NCI-H1092 treated with DMSO at 0.1 percent for 48 hours (cell line): ENCODE measurements around the gene GFER.

Experiments
- DNase-seq: peaks from one replicate; lab custom pipeline; 2025; lab: John Stamatoyannopoulos, UW

Gene GFER

DNA sequence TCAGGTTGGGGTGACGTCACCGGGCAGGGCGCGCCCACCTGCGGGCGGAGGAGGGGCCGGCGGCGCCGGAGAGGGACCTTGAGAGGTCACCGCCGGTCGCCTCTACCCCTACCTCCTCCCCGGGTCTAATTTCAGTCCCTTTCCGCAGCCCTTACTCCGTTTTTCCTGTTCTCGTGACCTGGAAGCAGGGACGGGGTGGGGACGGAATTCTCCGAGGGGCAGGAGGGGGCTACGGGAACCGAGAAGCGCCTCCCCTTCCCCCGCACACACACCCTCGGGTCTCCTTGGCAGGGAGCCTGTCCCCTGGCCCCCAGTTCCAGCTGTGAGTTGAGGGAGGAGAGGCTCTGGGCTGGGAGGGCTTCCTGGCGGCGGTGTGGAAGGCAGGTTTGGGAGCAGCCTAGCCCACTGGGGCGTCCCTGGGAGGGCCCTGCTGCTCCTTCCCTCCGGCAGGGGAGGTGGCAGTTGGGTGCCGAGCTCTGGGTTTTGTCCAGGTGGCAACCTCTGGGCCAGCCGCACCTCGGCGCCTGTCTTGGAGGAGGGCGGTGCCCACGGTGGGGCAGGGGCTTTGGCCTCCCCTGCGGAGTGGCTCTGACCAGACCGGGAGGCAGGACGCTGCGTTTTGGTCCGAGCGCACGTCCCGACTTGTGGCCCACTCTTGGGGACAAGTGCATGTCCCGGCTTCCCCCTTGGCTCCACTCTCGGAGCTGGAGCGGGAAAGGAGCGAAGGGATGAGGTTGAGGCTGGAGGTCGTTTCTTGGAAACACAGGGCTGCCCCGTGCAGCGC lies 6.5 kb downstream of the GFER start:
- peak; percentile 4 for DNase-seq

DNA sequence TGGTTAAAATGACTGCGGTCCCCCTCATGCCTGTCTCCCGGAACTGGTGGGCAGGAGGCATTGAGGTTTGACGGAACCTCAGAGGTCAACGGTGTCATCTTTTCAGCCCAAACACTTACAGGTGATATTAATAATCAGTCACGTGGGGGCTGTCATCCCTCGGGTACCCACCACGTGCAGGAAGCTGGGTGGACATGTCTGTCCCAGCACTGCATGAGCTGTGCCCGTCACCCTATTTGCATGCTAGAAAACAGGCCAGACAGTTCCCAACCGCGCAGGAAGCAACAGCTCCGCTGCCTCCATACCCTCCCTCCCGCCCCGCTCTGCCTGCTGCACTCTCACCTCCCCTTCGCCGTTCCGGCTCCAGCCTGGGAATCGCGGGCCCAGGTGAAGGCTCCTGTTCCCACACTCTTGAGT lies 7.2 kb downstream of the GFER start:
- no peak for DNase-seq

DNA sequence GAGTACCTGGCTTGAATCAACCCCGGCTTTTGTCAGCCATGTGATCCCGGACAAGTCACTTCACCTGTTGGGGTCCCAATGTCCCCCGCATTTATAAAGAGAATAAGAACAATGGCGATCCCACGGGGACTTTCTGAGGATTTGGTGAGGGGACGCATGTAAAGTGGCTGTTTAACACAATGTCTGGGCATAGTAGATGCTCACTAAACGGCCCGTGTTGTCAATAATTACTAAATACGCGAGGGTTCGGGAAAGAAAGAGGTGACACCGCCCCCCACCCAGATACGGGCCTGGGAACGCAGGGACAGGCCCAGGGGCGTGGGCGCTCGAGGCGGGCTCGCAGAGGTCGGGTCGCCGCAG lies 7.6 kb downstream of the GFER start:
- no peak for DNase-seq

DNA sequence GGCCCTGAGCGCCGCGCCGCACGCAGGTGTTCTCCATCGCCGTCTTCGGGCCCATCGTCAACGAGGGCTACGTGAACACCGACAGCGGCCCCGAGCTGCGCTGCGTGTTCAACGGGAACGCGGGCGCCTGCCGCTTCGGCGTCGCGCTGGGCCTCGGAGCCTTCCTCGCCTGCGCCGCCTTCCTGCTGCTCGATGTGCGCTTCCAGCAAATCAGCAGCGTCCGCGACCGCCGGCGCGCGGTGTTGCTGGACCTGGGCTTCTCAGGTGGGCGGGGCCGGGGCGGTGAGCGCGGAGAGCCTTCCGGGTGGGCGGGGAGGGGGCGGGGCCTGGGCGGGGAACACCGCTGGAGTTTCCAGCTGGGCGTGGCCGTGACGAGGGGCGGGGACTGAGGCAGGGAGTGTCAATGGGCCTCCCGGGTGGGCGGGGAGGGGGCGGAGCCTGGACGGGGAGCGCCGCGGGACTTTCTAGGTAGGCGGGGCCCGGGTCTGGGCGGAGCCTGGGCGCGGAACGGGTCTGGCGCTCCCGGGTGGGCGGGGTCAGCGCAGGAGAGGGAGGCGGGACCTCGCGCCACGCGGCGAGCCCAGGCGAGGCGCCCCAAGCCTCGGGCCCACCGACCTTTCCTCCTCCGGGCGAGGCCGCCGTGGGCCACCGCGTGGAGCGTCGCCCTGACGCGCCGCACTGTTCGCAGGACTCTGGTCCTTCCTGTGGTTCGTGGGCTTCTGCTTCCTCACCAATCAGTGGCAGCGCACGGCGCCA lies 8.1 kb downstream of the GFER start:
- no peak for DNase-seq

DNA sequence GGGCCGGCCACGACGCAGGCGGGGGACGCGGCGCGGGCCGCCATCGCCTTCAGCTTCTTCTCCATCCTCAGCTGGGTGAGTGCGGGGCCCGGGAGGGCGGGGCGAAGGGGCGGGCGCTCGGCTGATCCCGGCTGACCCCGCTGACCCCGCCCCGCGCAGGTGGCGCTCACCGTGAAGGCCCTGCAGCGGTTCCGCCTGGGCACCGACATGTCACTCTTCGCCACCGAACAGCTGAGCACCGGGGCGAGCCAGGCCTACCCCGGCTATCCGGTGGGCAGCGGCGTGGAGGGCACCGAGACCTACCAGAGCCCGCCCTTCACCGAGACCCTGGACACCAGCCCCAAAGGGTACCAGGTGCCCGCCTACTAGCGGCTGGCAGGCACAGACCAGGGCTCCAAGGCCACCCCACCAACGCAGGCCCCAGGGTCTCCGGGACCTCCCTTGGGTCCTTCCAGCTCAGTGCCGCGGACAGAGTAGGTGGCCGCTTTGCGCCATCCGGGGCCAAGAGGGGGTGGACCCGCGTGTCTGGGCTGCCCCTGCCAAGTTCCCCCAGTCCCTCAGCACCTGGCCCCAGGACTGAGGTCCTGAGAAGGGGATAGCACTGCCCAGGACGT lies 8.8 kb downstream of the GFER start:
- DNase-seq = no peak

DNA sequence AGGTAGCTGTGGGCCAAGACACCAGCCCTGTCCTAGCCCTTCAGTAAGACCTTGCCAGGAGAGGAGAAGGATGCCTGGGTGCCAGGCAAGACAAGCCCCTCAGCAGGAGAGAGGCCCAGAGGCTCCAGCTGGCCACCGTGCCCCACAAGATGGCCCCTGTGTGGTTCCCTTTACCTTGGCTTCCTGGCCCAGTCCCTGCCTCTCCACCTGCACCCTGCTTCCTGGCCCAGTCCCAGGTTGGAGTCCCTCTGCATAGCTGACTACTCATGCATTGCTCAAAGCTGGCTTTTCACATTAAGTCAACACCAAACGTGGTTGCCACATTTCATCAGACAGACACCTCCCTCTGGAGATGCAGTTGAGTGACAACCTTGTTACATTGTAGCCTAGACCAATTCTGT lies 9.7 kb downstream of the GFER start:
- no peak for DNase-seq

DNA sequence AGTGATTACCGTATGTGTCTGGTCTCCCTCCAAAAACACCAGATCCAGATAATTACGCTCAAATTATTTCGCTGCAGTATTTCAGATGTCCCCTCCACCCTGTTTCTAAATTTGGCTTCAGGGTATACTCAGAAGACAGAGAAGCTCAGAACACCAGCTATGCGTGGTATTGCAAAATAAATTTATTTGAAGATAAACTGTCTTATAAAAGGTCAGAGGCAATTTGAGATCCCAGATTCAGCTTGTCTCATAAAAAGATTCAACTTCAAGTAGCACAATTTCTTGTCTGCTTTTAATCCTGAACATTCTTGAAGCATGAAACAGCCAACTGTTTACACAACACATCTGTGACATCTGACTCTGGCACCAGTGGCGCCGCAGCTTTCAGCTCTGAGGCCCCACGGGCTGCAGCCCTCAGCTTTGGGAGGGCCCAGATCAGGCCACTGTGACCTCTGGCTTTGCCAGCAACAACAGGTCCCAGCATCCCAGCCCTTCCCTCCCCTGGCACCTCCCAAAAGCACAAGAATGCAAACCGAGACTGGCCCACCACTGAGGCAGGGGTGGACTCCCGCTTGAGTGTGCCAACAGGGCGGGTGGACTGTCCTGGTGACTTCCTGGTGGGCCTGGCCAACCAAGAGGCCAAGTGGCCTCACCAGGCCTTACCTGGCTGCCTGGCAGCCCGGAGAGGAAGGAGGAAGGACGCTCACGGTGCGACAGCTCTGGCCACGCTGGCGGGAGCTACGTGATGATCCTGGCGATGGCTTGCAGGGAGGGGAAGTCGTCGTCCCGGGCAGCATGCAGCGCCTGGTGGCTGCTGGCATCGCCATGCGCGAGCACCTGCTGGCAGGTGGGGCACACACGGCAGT lies 13.7 kb downstream of the GFER start:
- DNase-seq = no peak

DNA sequence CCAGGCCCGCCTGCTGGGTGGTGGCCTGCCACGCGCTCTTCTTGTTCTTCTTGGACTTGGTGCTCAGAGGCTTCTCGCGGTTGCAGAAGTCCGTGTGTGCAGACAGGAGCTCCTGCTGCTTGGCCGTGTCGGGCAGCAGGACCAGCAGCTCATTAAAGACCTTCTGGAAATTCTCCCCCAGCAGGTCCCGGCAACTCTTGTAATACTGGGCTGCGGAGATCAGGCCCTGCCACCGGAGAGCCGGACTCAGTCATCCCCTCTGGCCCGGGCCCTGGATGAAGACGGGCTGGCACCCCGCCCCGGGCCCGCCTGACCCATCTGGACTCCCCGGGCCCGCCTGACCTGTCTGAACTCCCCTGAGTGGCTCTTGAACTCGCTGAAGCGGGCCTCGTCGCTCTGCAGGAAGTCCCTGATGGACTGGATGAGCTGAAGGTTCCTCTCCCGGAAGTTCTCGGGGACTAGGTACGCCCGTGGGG lies 14.4 kb downstream of the GFER start:
- no peak for DNase-seq

DNA sequence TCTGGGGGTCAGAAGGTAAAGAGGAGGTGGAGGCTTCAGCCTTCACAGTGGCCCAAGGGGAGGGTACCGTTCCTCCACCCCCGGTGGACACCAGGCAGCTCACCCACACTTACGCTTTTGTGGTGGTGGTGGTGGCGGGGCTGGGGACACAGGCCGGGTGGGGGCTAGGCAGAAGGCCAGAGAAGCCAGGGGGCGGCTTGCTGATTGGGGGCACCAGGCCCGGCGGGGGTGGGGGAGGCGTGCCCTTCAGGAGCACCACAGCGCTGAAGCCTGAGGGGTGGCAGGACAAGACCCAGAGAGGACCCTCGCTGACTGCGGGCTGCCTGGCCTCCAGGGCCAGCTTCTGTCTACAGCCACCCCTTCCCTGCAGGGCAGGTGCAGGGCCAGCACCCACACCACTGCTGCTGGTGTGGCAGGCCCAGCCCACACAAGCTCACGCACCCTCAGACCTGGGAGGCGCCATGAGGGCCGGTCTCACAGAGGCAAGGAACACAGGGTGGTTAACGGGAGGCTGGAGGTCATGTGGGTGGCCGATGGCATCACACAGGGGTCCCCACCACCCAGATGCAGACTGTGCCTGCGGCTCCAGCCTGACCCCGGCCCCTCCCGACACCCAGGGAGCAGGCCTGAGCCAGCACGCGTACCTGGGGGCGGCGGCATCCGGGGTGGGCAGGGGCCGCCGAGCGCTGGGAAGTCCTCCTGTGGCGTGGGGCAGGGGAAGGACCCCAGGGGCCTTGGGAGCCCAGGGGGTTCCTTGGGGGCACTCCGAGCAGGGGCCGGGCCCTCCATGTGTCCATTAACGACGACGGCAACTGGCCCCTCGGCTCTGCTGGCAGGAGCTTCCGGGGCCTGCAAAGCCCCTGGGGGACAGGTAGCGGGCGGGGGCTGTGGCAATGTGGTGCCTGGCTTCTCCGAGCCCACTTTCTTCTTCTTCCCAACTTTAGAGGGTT lies 15.1 kb downstream of the GFER start:
- DNase-seq = no peak

DNA sequence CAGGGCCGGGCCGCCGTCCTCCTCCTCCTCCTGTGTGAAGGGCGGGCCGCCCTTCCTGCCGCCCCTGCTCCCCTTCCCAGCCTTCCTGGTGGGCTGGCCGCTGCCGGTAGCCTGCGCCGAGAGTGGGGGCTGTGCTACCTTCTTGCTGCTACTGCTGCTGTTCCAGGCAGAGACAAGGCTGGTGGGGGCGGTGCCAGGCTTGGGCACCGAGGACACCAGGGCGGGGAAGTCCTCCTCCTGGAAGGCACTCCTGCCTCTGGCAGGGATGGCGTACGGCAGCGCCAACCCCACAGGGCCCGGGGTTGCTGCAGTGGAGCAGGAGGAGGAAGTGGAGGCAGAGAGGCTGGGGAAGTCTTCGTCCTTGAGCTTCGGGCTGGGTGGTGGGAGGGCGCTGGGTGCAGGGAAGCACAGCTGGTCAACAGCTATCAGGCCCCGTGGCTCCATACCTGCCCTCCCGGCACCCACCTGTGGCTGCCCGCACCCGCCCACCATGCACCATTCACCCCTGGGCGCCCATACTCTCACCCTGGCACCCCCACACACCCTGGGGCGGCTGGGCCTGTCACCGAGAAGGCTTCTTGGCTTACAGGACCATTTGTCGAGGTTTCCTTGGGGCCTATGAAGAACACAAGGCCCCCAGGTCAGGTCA lies 16.0 kb downstream of the GFER start:
- DNase-seq = no peak

DNA sequence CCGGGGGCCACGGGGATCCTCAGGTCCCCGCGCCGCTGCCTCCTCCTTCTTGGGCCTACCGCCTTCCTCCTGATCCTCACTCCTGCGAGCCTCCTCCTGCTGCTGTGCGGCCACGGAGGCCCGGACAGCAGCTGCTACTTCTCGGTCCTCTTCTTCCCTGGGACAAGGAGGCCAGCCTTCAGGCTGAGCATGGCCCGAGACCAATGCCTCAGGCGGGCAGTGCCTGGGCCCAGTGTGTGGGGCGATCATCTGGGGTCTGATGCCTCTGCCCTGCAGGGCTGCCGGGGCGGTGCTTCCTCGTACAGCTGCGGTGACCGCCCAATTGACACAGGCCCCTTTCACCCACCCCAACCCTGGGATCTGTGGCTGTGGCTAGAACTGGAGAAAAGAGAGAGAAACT lies 17.0 kb downstream of the GFER start:
- DNase-seq = no peak

DNA sequence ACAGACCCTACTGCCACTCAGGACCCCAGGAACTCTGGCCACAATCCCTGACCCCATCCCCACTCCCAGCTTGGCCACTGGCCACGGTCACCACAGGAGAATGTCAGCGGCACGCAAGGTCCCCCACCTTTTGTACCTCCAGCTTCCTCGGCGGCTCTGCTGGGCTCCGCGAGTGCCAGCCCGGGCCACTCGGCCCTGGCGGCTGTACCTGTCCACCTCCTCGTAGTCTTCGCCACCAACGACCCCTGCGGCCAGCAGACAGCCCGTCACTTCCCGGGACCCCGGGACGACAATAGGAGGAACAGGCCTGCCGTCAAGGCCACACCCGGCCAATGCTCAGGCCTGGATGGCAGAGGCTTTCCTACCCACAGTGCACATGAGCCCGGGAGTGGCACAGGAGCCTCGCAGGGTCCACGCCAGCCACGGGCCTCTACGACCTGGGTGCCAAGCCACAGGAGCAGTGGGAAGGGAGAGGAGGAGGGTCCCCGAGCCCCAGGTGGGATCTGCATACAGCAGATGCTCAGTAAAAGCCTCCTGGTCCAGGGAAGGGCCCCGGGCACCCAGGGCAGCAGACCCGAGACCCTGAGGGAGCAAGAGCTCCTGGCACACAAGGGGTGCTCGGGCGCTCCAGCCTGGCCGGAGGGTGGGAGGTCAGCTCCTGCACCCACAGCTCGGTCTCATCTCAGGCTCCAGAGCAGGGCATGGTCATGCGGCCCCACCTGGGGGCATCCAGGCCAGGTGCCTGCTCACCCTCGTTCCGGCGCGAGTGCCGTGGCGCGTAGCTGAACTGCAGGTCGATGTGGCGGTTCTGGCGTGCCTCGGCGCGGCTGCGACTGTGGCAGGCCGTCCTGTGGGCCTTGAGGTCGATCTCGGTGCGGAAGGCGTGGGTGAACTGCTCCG lies 17.7 kb downstream of the GFER start:
- DNase-seq = no peak

DNA sequence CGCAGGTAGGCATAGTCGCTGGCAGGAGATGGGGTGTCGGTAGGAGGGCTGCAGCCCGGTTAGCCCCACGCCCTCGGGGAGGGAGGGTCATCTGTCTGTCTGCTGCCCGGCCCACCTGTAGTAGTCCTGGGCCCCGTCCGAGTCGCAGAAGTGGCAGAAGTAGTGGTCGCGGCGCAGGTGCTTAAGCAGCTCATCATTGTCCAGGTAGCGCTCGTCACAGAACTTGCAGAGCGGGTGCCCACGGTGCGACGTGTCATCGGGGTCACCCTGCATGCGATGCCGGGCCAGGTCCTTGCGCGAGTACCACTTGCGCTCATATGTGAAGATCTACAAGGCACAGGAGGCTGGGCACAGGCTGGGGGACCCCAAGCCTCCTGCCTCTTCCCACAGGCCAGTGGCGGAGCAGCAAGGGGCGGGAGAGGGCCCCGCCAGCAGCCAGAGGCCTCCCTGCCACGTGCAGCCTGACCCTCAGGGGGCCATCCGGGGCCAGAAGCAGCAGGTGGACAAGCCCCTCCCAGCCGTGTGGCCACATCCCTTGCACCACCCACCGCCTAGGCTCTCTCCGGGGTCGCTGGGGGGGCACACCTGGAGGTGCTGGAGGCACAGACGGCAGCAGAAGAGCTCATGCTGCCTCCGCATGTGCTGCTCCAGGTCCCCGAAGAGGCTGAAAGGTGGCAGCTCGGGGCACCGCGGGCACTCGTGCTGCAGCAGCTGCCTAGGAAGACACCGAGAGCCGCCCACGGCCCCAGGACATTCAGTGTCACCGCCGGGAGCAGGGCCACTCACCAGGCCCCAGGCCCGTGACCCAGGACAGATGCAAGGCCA lies 18.6 kb downstream of the GFER start:
- DNase-seq = no peak

DNA sequence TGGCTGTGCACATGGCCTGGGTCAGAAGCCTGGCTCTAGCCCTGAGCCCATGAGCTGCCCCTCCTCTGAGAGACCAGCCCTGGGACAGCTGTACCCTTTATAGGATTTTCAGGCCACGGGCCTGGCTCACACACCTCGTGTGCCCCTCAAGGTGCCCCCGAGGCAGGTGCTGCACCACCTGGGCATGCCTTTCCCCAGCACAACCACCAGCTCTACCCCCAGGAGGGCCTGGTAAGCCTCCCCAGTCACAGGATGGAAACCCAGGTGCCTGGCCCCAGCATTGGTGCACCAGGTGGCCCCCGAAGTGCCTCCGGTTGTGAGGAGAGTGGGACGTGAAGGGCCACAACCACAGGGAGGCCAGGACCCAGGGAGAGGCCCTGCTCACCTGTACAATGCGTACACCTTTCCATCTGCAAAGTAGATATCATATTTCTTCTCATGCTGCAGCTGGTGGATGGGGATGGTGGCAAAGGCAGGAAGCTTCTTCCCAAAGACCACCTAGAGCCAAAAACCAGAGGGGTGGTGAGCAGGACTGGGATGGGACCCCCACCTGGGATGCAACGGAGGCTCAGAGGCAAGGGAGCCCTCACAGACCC lies 19.3 kb downstream of the GFER start:
- no peak for DNase-seq

DNA sequence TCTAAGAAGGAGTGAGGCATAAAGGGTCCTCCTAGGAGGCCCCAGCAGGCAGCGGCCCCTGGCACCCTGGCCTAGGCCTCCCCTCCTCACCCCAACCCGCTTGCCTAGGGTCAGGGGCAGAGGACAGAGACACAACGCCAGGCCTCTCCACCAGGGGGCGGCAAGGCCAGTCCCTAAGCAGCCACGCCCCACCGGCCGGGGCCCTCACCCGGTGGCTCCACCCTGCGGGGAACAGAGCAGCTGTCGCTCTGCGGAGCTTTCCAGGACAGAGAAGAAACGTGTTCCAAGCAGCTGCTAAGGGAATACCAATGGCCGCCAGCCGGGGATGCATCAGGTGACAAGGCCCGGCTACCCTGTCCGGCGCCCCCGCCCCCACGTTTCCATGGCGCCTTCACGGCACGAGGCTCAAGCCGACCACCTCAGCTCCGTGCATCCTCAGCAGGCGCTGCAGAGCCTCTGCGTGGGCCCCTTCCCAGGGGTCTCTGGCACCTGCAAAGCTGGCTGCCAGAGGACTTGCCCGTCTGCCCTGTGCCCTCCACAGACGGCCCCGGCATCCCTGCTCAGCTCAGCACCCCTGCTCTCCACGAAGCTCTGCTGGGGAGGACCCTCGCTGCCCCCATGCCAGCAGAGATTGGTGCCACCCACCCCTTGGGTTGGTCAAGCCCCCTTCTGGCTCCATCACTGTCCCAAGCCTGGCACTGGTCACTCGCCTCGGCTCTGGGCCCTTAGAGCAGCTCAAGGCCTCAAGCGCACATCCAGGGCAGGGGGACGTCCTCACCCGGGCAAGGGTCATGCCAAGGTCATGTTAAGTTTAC lies 20.0 kb downstream of the GFER start:
- peak; percentile 87 for DNase-seq

DNA sequence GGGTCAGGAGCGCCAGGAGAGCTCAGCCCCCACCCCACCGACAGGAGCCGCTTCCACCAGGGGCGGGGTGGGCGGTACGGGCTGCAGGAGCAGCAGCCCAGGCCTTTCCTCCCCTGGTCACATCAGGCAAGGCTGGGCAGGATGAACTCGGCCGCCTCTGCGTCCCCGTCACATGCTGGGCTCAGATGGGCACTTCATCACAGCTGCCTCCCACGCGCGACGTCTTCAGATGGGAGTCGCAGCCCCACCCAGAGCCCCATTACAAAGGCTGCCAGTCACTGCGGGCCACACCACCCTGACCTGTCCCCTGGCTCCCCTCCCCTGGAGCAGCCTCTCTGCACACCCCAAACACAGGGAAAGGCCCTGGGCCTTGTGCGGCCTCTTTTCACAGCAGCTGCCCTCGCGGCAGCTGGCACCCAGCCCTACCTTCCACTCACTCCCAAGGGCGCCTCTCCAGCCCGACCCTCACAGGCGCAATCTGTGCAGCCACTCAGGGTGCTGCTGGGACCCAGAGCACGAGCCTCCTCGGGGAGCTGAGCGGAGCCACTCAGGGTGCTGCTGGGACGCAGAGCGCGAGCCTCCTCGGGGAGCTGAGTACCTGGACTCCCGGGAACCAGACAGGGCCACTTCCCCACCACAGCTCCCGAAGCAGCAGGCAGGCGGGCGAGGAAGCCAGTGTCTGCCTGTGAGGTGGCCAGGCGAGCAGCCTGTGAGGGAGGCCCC lies 21.0 kb downstream of the GFER start:
- DNase-seq = peak; percentile 68

DNA sequence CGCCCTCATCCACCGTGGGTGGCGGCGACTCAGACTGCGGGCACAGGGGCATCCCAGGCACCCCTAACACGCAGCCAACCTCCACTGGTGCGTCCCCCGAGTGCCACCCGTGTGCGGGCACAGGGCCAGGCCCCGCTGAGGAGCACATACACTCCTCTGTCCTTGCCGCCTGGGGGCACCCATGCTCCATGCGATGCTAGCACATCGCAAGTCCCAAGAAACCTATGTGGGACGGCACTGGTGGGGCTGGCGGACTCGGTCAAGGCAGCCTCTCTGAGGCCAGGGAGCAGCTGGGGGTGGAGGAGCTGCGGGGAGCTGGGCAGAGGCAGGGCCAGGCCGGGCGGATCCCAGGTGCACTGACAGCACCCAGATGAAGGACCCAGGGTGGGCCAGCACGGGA lies 21.7 kb downstream of the GFER start:
- DNase-seq = peak; percentile 15
